ENCODE data around the gene GPX2. TPM values are rescaled to one million over a fixed set of nuclear protein-coding genes. Genes with fewer than 3 reads are reported as not detected.

Gene GPX2
- total and polyA plus RNA-seq, 2 of the 4 experiments (the other 2 are of a cell fraction), result not detected

- Histone ChIP-seq H3K4ac (ENCODE audit: low read depth, low read length) (no peak overlapping the region), H3K9ac (ENCODE audit: low read depth, low read length) (no peak overlapping the region), H4K20me1 (ENCODE audit: insufficient read depth, low read length) (no peaks in the 10 kb centered on the region; the same call in 1 of the 2 replicates), H2BK120ac (ENCODE audit: low read depth, low read length) (no peak overlapping the region), H3K27me3 (ENCODE audit: control insufficient read depth, insufficient read depth, low read length) (no peaks in the 10 kb centered on the region), H2AK5ac (ENCODE audit: low read depth, low read length) (no peak overlapping the region), H3K56ac (ENCODE audit: extremely low read depth, insufficient read depth, low read length) (no peak overlapping the region), H2BK20ac (ENCODE audit: low read depth, low read length) (no peak overlapping the region), H3K14ac (replicated peaks; ENCODE audit: low read depth, low read length) (no peak overlapping the region), H4K8ac (ENCODE audit: low read depth in 2 of 2, low read length in 2 of 2) (no peak overlapping the region), H3K9me1 (ENCODE audit: insufficient read depth, low read length) (peaks cover 4% of the 10 kb centered on the region; the same call in 1 of the 2 replicates), H3K79me1 (ENCODE audit: low read depth in 1 of 2, low read length in 2 of 2) (peaks cover 0 to 3% of the 10 kb centered on the region in 2 experiments; a peak in 1 of 4 replicates), H2AFZ (replicated peaks; ENCODE audit: low read length, poor library complexity) (no peak overlapping the region), H3K36me3 (ENCODE audit: control insufficient read depth, insufficient read depth, low read length) (peaks cover 9% of the 10 kb centered on the region), H3K4me3 (ENCODE audit: insufficient read depth, low read depth, low read length) (no peak overlapping the region), H2AK9ac (replicated peaks; ENCODE audit: low read depth, low read length, poor library complexity) (no peak overlapping the region), H3K4me1 (ENCODE audit: control insufficient read depth, insufficient read depth, low read length) (no peaks in the 10 kb centered on the region), H3K4me2 (ENCODE audit: low read depth, low read length) (no peak overlapping the region), H3K27ac (ENCODE audit: insufficient read depth, low read length) (no peak overlapping the region), H2BK5ac (ENCODE audit: low read depth, low read length, poor library complexity, severe bottlenecking) (no peak overlapping the region), H4K91ac (ENCODE audit: insufficient read depth, low read depth, low read length) (no peak overlapping the region), H3K23ac (ENCODE audit: low read depth, low read length) (no peak overlapping the region), H4K5ac (ENCODE audit: low read depth, low read length) (no peak overlapping the region), H3K9me3 (ENCODE audit: control insufficient read depth, insufficient read depth, low read length) (no peaks in the 10 kb centered on the region), H2BK15ac (ENCODE audit: low read depth, low read length) (no peak overlapping the region), H3K18ac (ENCODE audit: low read depth, low read length) (no peak overlapping the region)
- BruUV-seq (replicated peaks), result no TSS peak
- intact Hi-C loops (cut with micrococcal nuclease) (no loop called here), in situ Hi-C loops (cut with MboI; ENCODE audit: low sequenced_read_pairs) (no loop called here), dilution Hi-C loops (cut with HindIII; ENCODE audit: low sequenced_read_pairs, unreplicated experiment) (no loop called here)
- TF ChIP-seq BHLHE40 (IDR thresholded peaks at IDR 0.05; ENCODE audit: low read depth, low read length) (no peak), CHD1 (IDR thresholded peaks at IDR 0.05; ENCODE audit: low read depth, low read length) (no peak), CEBPB (IDR thresholded peaks at IDR 0.05; ENCODE audit: low read depth, low read length) (no peak), SMC3 (IDR thresholded peaks at IDR 0.05; ENCODE audit: low read depth, low read length) (no peak), CTCF (conservative IDR thresholded peaks at IDR 0.05; ENCODE audit: low read depth, low read length) (no peak), MAFK (IDR thresholded peaks at IDR 0.05; ENCODE audit: low read depth, low read length) (no peak), MAZ (IDR thresholded peaks at IDR 0.05; ENCODE audit: borderline replicate concordance, low read depth, low read length) (no peak), FOS (IDR thresholded peaks at IDR 0.05; ENCODE audit: low read depth, low read length) (no peak), NFE2L2 (IDR thresholded peaks at IDR 0.05; ENCODE audit: low read depth, low read length) (no peak)
- POLR2A ChIA-PET (ENCODE audit: unreplicated experiment), result no interaction called here
- WGBS, 2 experiments (ENCODE audit: extremely low coverage in 2 of 2, insufficient read length in 1 of 2), result 89% methylated on average over 1 of the region's 3 CpGs; no CpG with 5 or more reads in 1 of the 2 experiments
- CTCF ChIA-PET, result no interaction called here
- DNase-seq (no peak), ATAC-seq (ENCODE audit: low read depth) (no peak)
Measured at GRCh38 chr14:64940336-64940910, 2.1 kb downstream of the GPX2 start.
